ENCODE data around the gene NDE1.
A peak's percentile ranks its signal among the peaks of the same experiment; 100 is the strongest.
"Not testable (repeated sequence)": the region's sequence is repeated elsewhere in the genome, so short reads cannot be mapped to it uniquely, and the experiment has no call there.

NDE1 gene

GRCh38 chr16:15701975-15702970 is 52.2 kb downstream of the NDE1 start:
- DNase-seq, result peak; percentile 9

GRCh38 chr16:15703029-15703736 is 53.1 kb downstream of the NDE1 start:
- no peak for DNase-seq

DNA sequence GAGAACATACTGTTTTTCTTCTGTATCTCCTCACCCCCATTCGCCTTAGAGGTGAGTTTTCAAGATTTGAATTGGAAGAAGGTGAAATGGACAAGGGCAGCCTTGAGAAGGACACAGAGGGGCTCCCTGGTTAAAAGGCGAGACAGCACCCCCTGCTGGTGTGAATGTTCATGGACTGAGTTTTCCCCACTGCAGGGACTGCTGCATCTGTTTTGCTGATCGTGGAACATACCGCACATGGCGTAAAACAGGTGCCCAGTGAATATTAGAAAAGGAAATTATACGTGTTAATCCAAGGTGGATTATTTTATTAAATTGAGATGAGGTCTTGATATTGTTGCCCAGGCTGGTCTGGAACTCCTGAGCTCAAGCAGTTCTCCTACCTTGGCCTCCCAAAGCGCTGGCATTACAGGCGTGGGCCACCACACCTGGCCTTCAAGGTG is 54.5 kb downstream of the NDE1 start:
- peak; percentile 28 for DNase-seq

- DNase-seq, result no peak
These were observed 55.1 kb downstream of the NDE1 start for GRCh38 chr16:15705064-15705565.

- DNase-seq, result no peak
These were observed 57.3 kb downstream of the NDE1 start for GRCh38 chr16:15707332-15707731.

- DNase-seq, result no peak
These were observed 58.1 kb downstream of the NDE1 start for GRCh38 chr16:15708096-15708495.

GRCh38 chr16:15708997-15709396 is 59.0 kb downstream of the NDE1 start:
- no peak for DNase-seq

DNA sequence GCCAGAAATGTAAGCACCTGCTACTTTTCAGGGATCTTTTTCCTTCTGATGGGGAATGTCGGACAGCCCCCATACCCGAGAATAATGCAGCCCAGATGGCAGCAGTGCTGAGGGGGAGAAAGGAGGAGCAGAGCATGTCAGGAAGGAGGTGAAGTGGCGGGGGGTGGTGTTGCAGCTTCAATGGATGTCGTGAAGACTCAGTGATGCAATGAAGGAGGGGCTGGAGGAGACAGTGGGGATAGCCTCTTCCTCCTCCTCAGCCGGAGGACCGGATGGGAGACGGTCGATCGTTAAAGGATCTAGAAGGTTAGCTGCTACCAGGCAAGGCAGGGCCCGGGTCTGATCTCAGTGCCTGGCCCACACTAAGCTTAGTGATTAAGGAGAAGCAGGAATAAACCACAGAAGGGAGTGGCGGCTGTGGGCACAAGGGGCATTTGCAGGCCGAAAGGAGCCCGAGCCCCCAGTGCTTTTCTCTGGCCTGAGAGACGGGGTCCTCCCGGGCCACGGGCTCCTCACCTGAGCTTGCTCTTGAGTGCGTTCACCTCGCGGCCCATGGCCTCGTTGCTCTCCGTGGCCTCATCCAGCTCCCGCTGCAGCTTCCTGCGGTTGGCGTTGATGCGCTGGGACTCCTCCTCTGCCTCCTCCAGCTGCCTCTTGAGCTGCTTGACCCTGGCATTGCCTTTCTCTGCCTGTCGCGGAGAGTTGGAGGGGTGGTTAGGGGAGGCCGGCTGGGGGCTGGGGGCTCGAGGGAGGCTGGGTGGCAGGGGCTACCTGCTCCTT is 64.5 kb downstream of the NDE1 start:
- no peak for DNase-seq

GRCh38 chr16:15715221-15715620 is 65.2 kb downstream of the NDE1 start:
- no peak for DNase-seq

DNA sequence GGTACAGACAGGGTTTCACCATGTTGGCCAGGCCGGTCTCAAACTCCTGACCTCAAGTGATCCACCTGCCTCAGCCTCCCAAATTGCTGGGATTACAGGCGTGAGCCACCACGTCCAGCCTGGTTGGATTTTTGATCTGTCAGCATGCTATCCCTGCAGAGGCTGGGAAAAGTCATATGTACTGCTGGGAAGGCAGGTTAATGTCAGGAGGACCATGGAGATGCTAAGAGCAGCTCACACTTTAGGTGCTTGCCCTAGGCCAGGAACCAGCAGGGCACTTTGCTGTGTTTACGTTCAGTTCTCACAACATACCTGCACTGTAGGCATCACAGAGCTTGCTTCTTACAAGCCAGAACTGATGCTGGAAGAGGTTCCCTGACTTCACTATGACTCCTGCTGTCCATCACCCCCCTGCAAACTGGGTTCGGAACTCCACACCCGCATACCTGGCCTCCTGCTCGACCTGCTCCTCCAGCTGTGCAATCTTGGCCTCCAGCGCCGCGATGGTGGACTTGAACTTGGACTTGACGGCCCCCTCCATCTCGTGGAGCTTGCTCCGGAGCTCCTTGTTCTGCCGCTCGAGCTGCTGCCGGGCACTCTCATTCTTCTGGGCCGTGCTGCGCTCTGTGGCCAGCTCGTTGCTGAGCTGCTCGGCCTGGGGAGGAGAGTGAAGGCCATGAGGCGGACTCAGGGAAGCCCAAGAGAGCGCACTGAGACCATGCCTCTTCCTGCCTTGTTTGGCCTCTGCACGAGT is 66.8 kb downstream of the NDE1 start:
- DNase-seq, result no peak

DNA sequence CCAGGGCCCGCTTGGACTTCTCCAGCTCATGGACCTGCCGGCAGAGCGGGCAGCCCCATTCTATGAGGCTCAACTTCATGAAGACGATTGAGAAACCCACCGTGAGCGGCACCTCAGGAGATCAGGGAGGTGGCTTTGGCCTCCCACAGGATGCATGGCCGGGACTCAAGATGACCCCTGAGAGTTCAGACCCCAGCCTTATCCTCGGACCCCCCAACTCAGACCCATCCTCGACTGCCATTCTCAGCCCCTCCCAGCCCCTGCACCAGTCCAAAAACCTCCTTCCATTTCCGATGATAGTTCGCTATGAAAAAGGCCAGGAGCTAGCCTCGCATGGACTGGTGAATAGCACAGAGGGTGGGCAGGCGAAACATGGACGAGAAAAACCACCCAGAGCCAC is 71.0 kb downstream of the NDE1 start:
- DNase-seq, result no peak

DNA sequence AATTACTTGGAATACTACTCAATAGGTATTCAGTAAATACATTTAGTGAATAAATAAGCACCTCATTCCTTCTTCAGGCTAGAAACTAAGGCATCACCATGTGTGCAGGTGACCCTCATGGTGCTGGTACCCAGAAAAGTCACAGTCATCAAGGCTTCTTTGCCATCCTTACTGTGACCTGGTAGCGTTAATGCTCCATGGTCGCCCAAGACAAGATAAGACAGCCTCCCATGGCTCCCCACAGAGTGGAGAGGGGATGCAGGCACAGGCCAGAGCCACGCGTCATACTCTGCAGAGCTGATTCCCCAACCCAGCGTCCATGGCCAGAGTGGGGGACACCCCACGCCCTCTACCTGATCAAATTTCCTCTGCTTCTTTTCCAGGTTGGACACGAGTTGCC is 73.8 kb downstream of the NDE1 start:
- DNase-seq, result no peak

- no peak for DNase-seq
These were observed 75.7 kb downstream of the NDE1 start for GRCh38 chr16:15725641-15726240.

- no peak for DNase-seq
These were observed 76.7 kb downstream of the NDE1 start for GRCh38 chr16:15726715-15727114.

- DNase-seq, result not testable (repeated sequence)
These were observed 77.7 kb downstream of the NDE1 start for GRCh38 chr16:15727697-15728096.

DNA sequence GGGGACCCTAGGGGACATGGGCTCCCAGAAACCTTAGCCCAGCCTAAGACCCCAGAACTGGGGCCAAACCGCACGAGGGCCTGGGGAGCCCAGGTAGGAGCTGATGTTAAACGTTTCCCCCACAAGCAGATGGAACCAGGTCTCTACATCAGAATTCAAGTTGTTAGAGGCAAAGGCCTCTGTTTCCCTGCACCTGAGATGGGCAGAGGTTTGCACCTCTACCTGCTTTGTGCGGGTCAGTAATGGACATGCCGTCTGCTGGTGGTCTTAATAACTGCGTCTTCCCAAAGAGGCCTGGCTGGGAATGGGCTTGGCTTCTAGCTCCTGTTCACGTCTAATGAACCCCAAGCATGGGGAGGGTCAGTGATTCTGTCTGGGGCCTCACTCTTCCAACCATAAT is 79.1 kb downstream of the NDE1 start:
- no peak for DNase-seq

DNA sequence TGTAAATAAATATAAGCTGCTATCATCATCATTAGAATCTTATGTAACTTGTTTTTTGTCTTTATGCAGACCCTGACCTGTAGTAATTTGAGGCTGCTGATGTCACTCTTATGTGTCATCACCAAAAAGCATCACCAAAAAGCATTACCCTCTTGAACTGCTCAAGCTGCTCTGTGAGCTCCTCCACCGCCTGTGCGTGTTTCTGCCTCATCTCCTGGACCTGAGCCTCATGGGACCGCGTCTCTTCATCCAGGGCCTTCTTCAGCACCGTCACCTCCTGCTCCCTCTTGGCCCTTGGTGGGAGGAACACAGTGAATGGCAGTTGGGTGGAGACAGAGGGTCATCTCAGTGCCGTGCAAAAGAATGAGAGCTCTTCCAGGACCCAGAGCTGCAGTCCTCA is 82.4 kb downstream of the NDE1 start:
- DNase-seq, result no peak

DNA sequence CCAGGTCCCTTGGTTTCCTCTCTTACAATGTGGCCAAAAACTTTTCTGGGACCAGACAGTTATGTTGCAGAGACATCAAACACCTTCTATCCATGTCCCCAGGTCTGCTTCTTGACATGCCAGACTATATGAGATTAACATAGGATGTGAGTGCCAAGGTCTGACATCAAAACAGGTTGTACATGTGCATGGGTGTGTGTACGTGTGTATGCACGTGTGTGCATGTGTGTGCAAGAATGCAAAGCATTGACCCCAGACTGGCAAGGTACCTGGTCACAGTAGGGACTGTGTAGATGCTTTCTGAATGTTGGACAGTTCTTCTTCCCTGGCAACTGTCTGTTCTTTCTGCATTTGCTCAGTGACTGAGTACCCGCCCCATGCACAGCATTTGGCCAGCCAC is 85.6 kb downstream of the NDE1 start:
- DNase-seq, result no peak

DNA sequence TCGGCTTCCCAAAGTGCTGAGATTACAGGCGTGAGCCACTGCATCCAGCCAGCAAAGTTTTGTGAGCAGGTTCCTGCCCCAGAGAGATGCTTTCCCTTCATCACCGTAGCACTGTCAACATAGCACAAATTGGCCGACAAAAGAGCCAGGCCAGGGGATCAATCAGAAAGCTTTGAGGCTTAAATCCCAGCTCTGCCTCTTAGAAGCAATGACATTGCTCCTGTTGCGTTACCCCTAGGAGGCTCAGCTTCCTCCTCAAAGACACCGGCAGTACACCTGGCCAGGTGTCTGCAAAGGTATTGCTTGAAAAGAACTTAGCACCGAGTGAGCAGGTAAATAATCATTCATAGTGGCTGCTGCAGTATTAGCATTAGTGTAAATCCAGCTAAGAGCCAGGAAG is 86.5 kb downstream of the NDE1 start:
- no peak for DNase-seq

DNA sequence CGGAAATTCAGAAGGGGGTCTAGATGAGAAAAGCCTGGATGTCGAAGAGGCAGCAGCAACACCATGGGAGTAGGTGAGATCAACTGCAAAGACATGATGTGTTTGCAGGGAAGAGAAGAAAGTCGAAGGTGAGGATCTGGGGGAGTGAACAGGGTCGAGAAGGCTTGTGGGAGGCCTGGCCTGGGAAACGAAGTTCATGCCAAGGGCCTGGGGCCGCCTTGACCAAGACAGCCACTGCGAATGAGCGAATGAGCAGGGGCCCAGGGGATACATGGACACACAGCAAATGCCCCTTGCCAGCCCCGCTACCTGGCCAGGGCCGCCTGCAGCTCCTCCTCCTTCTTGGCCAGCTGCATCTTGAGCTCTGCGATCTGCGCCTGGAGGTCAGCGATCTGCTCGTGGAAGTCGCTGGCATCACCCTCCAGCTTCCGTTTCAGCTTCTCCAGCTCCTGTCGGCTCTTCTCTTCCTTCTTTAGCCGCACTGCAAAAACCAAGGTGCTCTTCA is 87.1 kb downstream of the NDE1 start:
- no peak for DNase-seq

- no peak for DNase-seq
These were observed 89.4 kb downstream of the NDE1 start for GRCh38 chr16:15739464-15739863.

- no peak for DNase-seq
These were observed 89.9 kb downstream of the NDE1 start for GRCh38 chr16:15739950-15740349.

All from amniotic stem cell (primary cell).